Activated CD4-positive, alpha-beta T cell treated with anti-CD3 and anti-CD28 coated beads, Interleukin-2, amount 10 ng/mL, durations not matched to agents 7 days and 5 days (primary cell): ENCODE data around the gene FBXO38. TPM values are rescaled to one million over a fixed set of nuclear protein-coding genes. Genes with fewer than 3 reads are reported as not detected.

Experiments used
- CTCF ChIA-PET: fragments of 350-600 bp; sonication (Branson Sonifier 250); formaldehyde crosslinking; loops from one replicate; lab custom pipeline; 2021; ENCODE audit warnings: antibody characterized with exemption; lab: Charles Lee
- POLR2A ChIA-PET: fragments of 350-600 bp; sonication (Branson Sonifier 250); formaldehyde crosslinking; loops from one replicate; lab custom pipeline; 2021; ENCODE audit warnings: antibody characterized with exemption; lab: Charles Lee
- DNase-seq: peaks from one replicate; pipeline ENCODE4 v3.0.0-alpha.2; 2020
- H3K27ac Mint-ChIP-seq: one replicate; pipeline ENCODE4 v1.8.0; 2021; ENCODE audit warnings: mild to moderate bottlenecking, moderate library complexity, mixed read lengths
- H3K27me3 Mint-ChIP-seq: one replicate; pipeline ENCODE4 v1.8.0; 2021; ENCODE audit warnings: mixed read lengths
- H3K36me3 Mint-ChIP-seq: one replicate; pipeline ENCODE4 v1.8.0; 2021; ENCODE audit warnings: low read depth, mixed read lengths
- H3K4me1 Mint-ChIP-seq: one replicate; pipeline ENCODE4 v1.8.0; 2021; ENCODE audit warnings: mixed read lengths
- H3K4me3 Mint-ChIP-seq: one replicate; pipeline ENCODE4 v1.8.0; 2021; ENCODE audit warnings: mild to moderate bottlenecking, moderate library complexity, mixed read lengths
- H3K9me3 Mint-ChIP-seq: one replicate; pipeline ENCODE4 v1.8.0; 2021; ENCODE audit warnings: mixed read lengths
- total RNA-seq, 2 experiments: library from RNA; stranded (reverse); gene quantifications; one replicate each; pipeline ENCODE4 v1.2.3, GENCODE V29; 2021

FBXO38 gene
- total RNA-seq = 10 to 100 TPM; 48.5 to 53.1 TPM

DNA sequence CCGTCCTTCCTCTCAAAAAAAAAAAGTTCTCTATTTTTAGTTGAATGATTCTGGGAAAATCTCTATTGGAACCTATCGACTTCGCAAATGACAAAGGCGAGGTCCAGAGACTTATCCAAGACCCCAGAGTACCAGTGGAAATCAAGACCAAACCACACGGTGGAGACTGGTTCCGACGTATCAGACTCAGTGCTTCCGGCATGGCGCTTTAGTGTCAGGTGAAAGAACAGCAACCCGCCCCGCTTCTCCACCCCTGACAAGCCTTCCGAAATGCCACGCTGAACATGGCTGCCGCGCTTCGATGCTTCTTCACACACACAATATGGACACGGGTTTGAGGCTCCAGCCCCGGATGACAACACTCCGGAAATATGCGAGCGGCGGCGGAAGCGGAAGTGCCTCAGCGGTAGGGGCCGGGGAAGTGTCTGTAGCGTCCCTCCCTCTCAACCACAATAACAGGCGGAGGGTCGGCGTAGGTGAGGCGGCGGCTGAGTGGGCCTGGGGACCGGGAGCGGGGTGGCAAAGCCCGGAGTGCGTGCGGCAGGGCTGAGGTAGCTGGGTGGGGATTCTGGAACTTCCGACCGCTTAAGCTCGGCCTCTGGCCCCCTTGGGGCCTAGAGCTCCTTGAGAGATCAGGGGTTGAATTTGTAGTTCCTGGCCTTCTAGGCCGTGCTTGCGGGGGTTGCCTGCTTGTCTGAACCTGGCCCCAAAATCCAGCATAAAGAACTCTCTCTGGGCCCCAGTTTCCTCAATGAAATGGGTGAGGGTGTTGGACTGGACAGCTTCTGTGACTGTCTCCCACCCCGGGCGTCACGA lies at the start of gene FBXO38:
TSS of gene FBXO38 (plus strand) at position 395 of the 816 bp plus-strand sequence. CDS start 10,819 bp downstream, outside the sequence.
- peak; percentile 98 for DNase-seq
- ChIA-PET CTCF (interaction anchor here (0.6 to 1.0 kb wide), 3 partner anchors 10 to 29 kb away, joined by 3 to 4 read pairs (median 4); no protein-coding TSS in a partner anchor), POLR2A (interaction anchor here (0.5 kb wide), 1 partner anchor 972 kb away, joined by 3 read pairs; no protein-coding TSS in a partner anchor)
- peak within 1 kb of the TSS; percentile 98 for H3K4me3 Mint-ChIP-seq
- H3K36me3 Mint-ChIP-seq = peaks cover 32% of the 10 kb centered on the region
- H3K9me3 Mint-ChIP-seq = peaks cover 8% of the 10 kb centered on the region
- peak within 1 kb of the TSS; percentile 99 for H3K27ac Mint-ChIP-seq
- no peaks in the 10 kb centered on the region for H3K27me3 Mint-ChIP-seq
- H3K4me1 Mint-ChIP-seq = peaks cover 65% of the 10 kb centered on the region

GRCh38 chr5:148335259-148335658 lies 48.5 kb upstream of the FBXO38 start, which contains the start of gene SPINK9:
Gene SPINK9, plus strand, starts transcription at chr5:148335559. Its CDS starts 55 bp downstream, at chr5:148335614.
- POLR2A ChIA-PET = no interaction called here
- H3K9me3 Mint-ChIP-seq = peaks cover 2% of the 10 kb centered on the region

GRCh38 chr5:148336704-148337435 lies 46.9 kb upstream of the FBXO38 start:
- Mint-ChIP-seq H3K4me3 (no peak overlapping the region), H3K27ac (no peak overlapping the region), H3K27me3 (no peaks in the 10 kb centered on the region), H3K36me3 (no peaks in the 10 kb centered on the region), H3K4me1 (no peaks in the 10 kb centered on the region), H3K9me3 (no peaks in the 10 kb centered on the region)
- POLR2A ChIA-PET = no interaction called here
- DNase-seq = no peak
- CTCF ChIA-PET = no interaction called here

More at GRCh38 chr5:148335259-148335658, 48.5 kb upstream of the FBXO38 start, which contains the start of gene SPINK9:
- Mint-ChIP-seq H3K4me1 (no peaks in the 10 kb centered on the region), H3K27me3 (no peaks in the 10 kb centered on the region), H3K27ac (no peak within 1 kb of the TSS), H3K36me3 (no peaks in the 10 kb centered on the region), H3K4me3 (no peak within 1 kb of the TSS)
- CTCF ChIA-PET = interaction anchor here (0.5 to 0.6 kb wide), 2 partner anchors 407 to 1031 kb away, joined by 3 to 4 read pairs; no protein-coding TSS in a partner anchor
- no peak for DNase-seq

GRCh38 chr5:148342371-148343045 lies 41.2 kb upstream of the FBXO38 start:
- Mint-ChIP-seq H3K27me3 (no peaks in the 10 kb centered on the region), H3K4me3 (no peak overlapping the region), H3K36me3 (no peaks in the 10 kb centered on the region), H3K4me1 (no peaks in the 10 kb centered on the region), H3K27ac (no peak overlapping the region), H3K9me3 (no peaks in the 10 kb centered on the region)
- POLR2A ChIA-PET = no interaction called here
- CTCF ChIA-PET = interaction anchor here (1.3 kb wide), 1 partner anchor 16 kb away, joined by 3 read pairs; no protein-coding TSS in a partner anchor
- DNase-seq = no peak

DNA sequence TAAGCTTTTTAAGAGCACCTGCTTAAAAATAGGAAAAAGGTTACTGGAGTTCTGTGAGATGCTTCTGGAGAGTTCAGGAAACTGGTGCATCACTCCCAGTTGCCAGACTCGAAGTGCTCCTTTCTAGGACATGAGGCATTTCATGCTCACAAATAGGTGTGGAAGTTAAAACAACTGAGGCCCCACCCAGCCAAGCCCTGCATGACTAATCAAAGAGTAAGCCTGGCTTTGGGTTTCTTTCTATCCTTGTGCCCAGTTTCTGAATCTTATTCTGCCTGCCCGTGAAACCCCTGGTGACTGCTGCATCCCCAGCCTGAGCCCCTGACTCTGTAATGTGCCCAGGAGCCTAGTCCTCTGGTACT lies 40.7 kb upstream of the FBXO38 start:
- no peak for DNase-seq
- Mint-ChIP-seq H3K9me3 (no peaks in the 10 kb centered on the region), H3K4me1 (no peaks in the 10 kb centered on the region), H3K27ac (no peak overlapping the region), H3K27me3 (no peaks in the 10 kb centered on the region), H3K36me3 (no peaks in the 10 kb centered on the region), H3K4me3 (no peak overlapping the region)
- ChIA-PET CTCF (no interaction called here), POLR2A (no interaction called here)

DNA sequence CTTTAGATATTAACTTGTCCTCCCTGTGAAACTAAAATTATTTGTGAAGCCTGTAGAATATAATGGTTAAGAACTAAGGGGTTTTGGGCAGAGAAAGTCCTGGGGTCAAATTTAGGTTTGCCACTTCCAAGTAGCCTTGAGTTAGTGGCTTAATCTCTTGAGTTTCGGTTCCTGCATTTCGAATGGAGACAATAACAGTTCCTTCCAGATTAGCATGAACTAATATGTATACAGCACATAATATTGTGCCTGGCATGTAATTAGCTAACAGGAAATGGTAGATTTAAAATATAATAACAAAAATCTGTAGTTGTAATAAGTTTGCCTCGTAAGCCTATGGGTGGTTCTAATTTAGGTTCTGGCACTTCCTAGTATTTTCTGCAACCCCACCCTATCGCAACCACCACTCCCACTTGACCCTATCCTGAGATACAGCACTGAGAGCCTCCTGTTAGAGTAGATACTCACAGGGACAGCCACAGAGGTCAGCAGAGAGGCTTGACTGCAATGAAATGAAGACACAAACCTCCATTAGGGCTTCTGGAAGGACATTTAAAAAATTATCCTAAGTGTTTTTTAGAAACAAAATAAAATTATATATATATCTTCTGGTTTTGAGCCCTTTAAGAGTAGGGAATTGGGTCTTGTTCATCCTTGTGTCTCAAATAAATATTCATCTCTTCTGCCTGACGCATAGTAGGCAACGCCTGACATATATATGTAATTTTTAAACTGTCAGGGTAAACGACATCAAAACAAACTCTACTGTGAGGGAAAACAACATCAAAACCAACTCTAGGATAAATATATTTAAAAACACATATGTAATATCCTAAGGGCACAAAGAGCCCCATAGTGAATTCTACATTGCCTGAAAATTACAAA lies 39.9 kb upstream of the FBXO38 start:
- Mint-ChIP-seq H3K4me3 (no peak overlapping the region), H3K4me1 (no peaks in the 10 kb centered on the region), H3K36me3 (no peaks in the 10 kb centered on the region), H3K27me3 (no peaks in the 10 kb centered on the region), H3K9me3 (no peaks in the 10 kb centered on the region), H3K27ac (no peak overlapping the region)
- CTCF ChIA-PET = no interaction called here
- POLR2A ChIA-PET = no interaction called here
- DNase-seq = no peak

GRCh38 chr5:148347706-148348105 lies 36.1 kb upstream of the FBXO38 start:
- Mint-ChIP-seq H3K27ac (no peak overlapping the region), H3K36me3 (no peaks in the 10 kb centered on the region), H3K4me1 (no peaks in the 10 kb centered on the region), H3K9me3 (no peaks in the 10 kb centered on the region), H3K27me3 (no peaks in the 10 kb centered on the region), H3K4me3 (no peak overlapping the region)
- ChIA-PET CTCF (interaction anchor here (0.6 kb wide), 1 partner anchor 202 kb away, joined by 3 read pairs; no protein-coding TSS in a partner anchor), POLR2A (no interaction called here)
- no peak for DNase-seq

GRCh38 chr5:148352696-148353095 lies 31.1 kb upstream of the FBXO38 start:
- H3K27me3 Mint-ChIP-seq = no peaks in the 10 kb centered on the region
- CTCF ChIA-PET = no interaction called here
- DNase-seq = no peak
- no peaks in the 10 kb centered on the region for H3K4me1 Mint-ChIP-seq
- H3K27ac Mint-ChIP-seq = no peak overlapping the region
- POLR2A ChIA-PET = no interaction called here
- H3K4me3 Mint-ChIP-seq = no peak overlapping the region
- no peaks in the 10 kb centered on the region for H3K36me3 Mint-ChIP-seq
- no peaks in the 10 kb centered on the region for H3K9me3 Mint-ChIP-seq

DNA sequence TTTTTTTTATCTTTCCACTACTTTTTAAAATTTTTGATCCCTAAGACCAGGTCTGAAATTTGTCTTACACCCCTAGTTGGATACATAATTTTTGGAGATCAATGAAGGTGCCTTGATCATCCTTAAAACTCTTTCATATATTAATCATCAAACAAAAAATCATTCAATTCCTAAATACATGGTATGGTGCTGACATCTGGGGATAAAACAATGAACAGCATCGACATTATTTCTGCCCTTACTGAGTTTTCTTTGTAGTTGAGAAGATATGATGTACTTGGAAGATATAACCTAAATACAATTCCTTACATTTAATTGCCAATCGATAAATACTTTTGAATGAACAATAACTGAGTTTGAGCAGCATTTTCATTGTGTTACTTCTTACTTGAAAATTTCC lies 30.1 kb upstream of the FBXO38 start:
- no peak for DNase-seq
- ChIA-PET CTCF (no interaction called here), POLR2A (no interaction called here)
- Mint-ChIP-seq H3K27ac (no peak overlapping the region), H3K27me3 (no peaks in the 10 kb centered on the region), H3K4me3 (no peak overlapping the region), H3K9me3 (no peaks in the 10 kb centered on the region), H3K4me1 (no peaks in the 10 kb centered on the region), H3K36me3 (no peaks in the 10 kb centered on the region)

- H3K9me3 Mint-ChIP-seq = peaks cover 8% of the 10 kb centered on the region
- no peak overlapping the region for H3K27ac Mint-ChIP-seq
- no peaks in the 10 kb centered on the region for H3K4me1 Mint-ChIP-seq
- no peaks in the 10 kb centered on the region for H3K27me3 Mint-ChIP-seq
- DNase-seq = no peak
- H3K36me3 Mint-ChIP-seq = no peaks in the 10 kb centered on the region
- ChIA-PET POLR2A (no interaction called here), CTCF (interaction anchor here (1.8 kb wide), 1 partner anchor 11 kb away, joined by 4 read pairs; no protein-coding TSS in a partner anchor)
- H3K4me3 Mint-ChIP-seq = no peak overlapping the region
Measured at GRCh38 chr5:148364343-148364742, 19.4 kb upstream of the FBXO38 start.

DNA sequence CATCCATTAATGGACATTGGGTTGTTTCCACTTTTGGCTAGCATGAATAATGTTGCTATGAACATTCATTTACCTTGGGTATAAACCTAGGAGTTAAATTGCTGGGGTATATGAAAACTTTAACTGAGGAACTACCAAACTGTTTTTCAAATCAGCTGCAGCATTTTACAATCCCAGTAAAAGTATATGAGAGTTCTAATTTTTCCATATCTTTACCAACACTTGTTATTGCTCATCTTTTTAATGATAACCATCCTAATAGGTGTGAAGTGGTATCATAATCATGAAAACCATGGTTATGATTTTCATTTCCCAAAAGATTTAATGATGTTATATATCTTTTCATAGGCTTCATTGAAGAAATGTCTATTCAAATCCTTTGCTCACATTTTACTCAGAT lies 15.5 kb upstream of the FBXO38 start:
- POLR2A ChIA-PET = no interaction called here
- H3K4me1 Mint-ChIP-seq = no peaks in the 10 kb centered on the region
- no peaks in the 10 kb centered on the region for H3K27me3 Mint-ChIP-seq

More for the DNA sequence above, 15.5 kb upstream of the FBXO38 start:
- Mint-ChIP-seq H3K9me3 (peaks cover 8% of the 10 kb centered on the region), H3K36me3 (no peaks in the 10 kb centered on the region), H3K27ac (no peak overlapping the region), H3K4me3 (no peak overlapping the region)
- no peak for DNase-seq
- CTCF ChIA-PET = no interaction called here
